Activated CD4-positive, alpha-beta T cell treated with anti-CD3 and anti-CD28 coated beads, Interleukin-2, amount 10 ng/mL, durations not matched to agents 7 days and 5 days (primary cell): ENCODE results near the gene IRF4. TPM values are rescaled to one million over a fixed set of nuclear protein-coding genes. Genes with fewer than 3 reads are reported as not detected.
"Not testable (repeated sequence)": the region's sequence is repeated elsewhere in the genome, so short reads cannot be mapped to it uniquely, and the experiment has no call there.

ENCODE experiments used
- CTCF ChIA-PET: fragments of 350-600 bp; sonication (Branson Sonifier 250); formaldehyde crosslinking; loops from one replicate; lab custom pipeline; 2021; ENCODE audit warnings: antibody characterized with exemption; lab: Charles Lee
- POLR2A ChIA-PET: fragments of 350-600 bp; sonication (Branson Sonifier 250); formaldehyde crosslinking; loops from one replicate; lab custom pipeline; 2021; ENCODE audit warnings: antibody characterized with exemption; lab: Charles Lee
- DNase-seq: peaks from one replicate; pipeline ENCODE4 v3.0.0-alpha.2; 2020
- H3K27ac Mint-ChIP-seq: one replicate; pipeline ENCODE4 v1.8.0; 2021; ENCODE audit warnings: mild to moderate bottlenecking, moderate library complexity, mixed read lengths
- H3K27me3 Mint-ChIP-seq: one replicate; pipeline ENCODE4 v1.8.0; 2021; ENCODE audit warnings: mixed read lengths
- H3K36me3 Mint-ChIP-seq: one replicate; pipeline ENCODE4 v1.8.0; 2021; ENCODE audit warnings: low read depth, mixed read lengths
- H3K4me1 Mint-ChIP-seq: one replicate; pipeline ENCODE4 v1.8.0; 2021; ENCODE audit warnings: mixed read lengths
- H3K4me3 Mint-ChIP-seq: one replicate; pipeline ENCODE4 v1.8.0; 2021; ENCODE audit warnings: mild to moderate bottlenecking, moderate library complexity, mixed read lengths
- H3K9me3 Mint-ChIP-seq: one replicate; pipeline ENCODE4 v1.8.0; 2021; ENCODE audit warnings: mixed read lengths
- total RNA-seq, 2 experiments: library from RNA; stranded (reverse); gene quantifications; one replicate each; pipeline ENCODE4 v1.2.3, GENCODE V29; 2021

IRF4 gene
- total RNA-seq, 2 experiments from 2014 or later: 111 to 126 TPM

- CTCF ChIA-PET: interaction anchor here (0.6 to 2.2 kb wide), 4 partner anchors 10 to 1100 kb away, joined by 3 to 6 read pairs (median 4); no protein-coding TSS in a partner anchor
Observed at GRCh38 chr6:425418-425788, 33.9 kb downstream of the IRF4 start.

GRCh38 chr6:426198-426738, 34.7 kb downstream of the IRF4 start:
- H3K4me3 Mint-ChIP-seq, H3K27me3 Mint-ChIP-seq, H3K9me3 Mint-ChIP-seq, DNase-seq, H3K27ac Mint-ChIP-seq, POLR2A ChIA-PET, H3K36me3 Mint-ChIP-seq: not testable (repeated sequence)
- CTCF ChIA-PET: interaction anchor here (0.9 to 2.2 kb wide), 2 partner anchors 9 to 49 kb away, joined by 4 to 6 read pairs; no protein-coding TSS in a partner anchor
- peaks cover 52% of the 10 kb centered on the region for H3K4me1 Mint-ChIP-seq

More at GRCh38 chr6:425418-425788, 33.9 kb downstream of the IRF4 start:
- Mint-ChIP-seq H3K27ac (peak overlapping the region; percentile 61), H3K9me3 (peaks cover 11% of the 10 kb centered on the region), H3K4me1 (peaks cover 45% of the 10 kb centered on the region)
- H3K36me3 Mint-ChIP-seq, H3K4me3 Mint-ChIP-seq, H3K27me3 Mint-ChIP-seq, DNase-seq: not testable (repeated sequence)
- POLR2A ChIA-PET: interaction anchor here (0.8 kb wide), 1 partner anchor 19 kb away, joined by 5 read pairs; no protein-coding TSS in a partner anchor

- Mint-ChIP-seq H3K27me3 (no peaks in the 10 kb centered on the region), H3K36me3 (no peaks in the 10 kb centered on the region), H3K4me3 (no peak overlapping the region), H3K27ac (no peak overlapping the region), H3K4me1 (peaks cover 64% of the 10 kb centered on the region), H3K9me3 (peaks cover 2% of the 10 kb centered on the region)
- POLR2A ChIA-PET: no interaction called here
- CTCF ChIA-PET: interaction anchor here (1.3 kb wide), 1 partner anchor 40 kb away, joined by 4 read pairs; no protein-coding TSS in a partner anchor
- no peak for DNase-seq
Observed at GRCh38 chr6:428047-428603, 36.6 kb downstream of the IRF4 start.

GRCh38 chr6:429515-430121, 38.1 kb downstream of the IRF4 start:
- ChIA-PET CTCF (no interaction called here), POLR2A (no interaction called here)
- Mint-ChIP-seq H3K27ac (no peak overlapping the region), H3K4me3 (no peak overlapping the region), H3K36me3 (no peaks in the 10 kb centered on the region), H3K27me3 (no peaks in the 10 kb centered on the region), H3K9me3 (peaks cover 2% of the 10 kb centered on the region), H3K4me1 (peaks cover 71% of the 10 kb centered on the region)
- DNase-seq: no peak

- Mint-ChIP-seq H3K4me1 (peaks cover 76% of the 10 kb centered on the region), H3K27ac (no peak overlapping the region), H3K27me3 (no peaks in the 10 kb centered on the region), H3K9me3 (peaks cover 2% of the 10 kb centered on the region), H3K4me3 (no peak overlapping the region), H3K36me3 (no peaks in the 10 kb centered on the region)
- no peak for DNase-seq
- CTCF ChIA-PET: interaction anchor here (0.8 to 6.5 kb wide), 8 partner anchors 14 to 62 kb away, joined by 3 to 49 read pairs (median 4); no protein-coding TSS in a partner anchor
- POLR2A ChIA-PET: interaction anchor here (0.8 kb wide), 3 partner anchors 15 to 40 kb away, joined by 3 read pairs; partner anchors contain the start of gene IRF4
Observed at GRCh38 chr6:431504-431903, 40.0 kb downstream of the IRF4 start.

DNA sequence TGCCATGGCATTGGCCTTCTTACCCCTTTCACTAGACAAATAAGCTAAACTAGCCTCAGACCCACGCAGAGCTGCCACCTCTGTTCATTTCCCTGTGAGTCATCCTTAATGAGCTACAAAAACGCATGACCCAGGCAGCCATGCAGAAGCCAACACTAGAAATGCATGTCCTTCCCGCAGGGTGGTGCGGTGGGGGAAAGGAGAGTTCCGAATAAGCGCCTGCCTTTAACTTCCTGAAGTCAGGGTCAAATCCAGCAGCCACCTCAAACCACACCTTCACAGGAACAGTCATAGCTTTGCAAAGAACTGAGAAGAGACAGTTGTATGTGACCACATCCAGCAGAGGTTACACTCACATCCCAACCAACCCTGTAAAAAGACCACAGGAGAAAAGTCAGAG, 40.4 kb downstream of the IRF4 start:
- no peaks in the 10 kb centered on the region for H3K36me3 Mint-ChIP-seq
- ChIA-PET CTCF (interaction anchor here (0.8 to 6.5 kb wide), 8 partner anchors 13 to 62 kb away, joined by 3 to 49 read pairs (median 4); no protein-coding TSS in a partner anchor), POLR2A (interaction anchor here (0.8 kb wide), 3 partner anchors 15 to 41 kb away, joined by 3 read pairs; partner anchors contain the start of gene IRF4)
- peaks cover 2% of the 10 kb centered on the region for H3K9me3 Mint-ChIP-seq
- peaks cover 78% of the 10 kb centered on the region for H3K4me1 Mint-ChIP-seq
- H3K27ac Mint-ChIP-seq: peak overlapping the region; percentile 57
- DNase-seq: peak; percentile 66
- H3K4me3 Mint-ChIP-seq: no peak overlapping the region
- H3K27me3 Mint-ChIP-seq: no peaks in the 10 kb centered on the region

GRCh38 chr6:434051-434705, 42.6 kb downstream of the IRF4 start:
- ChIA-PET CTCF (interaction anchor here (0.6 to 6.5 kb wide), 10 partner anchors 8 to 216 kb away, joined by 3 to 49 read pairs (median 4); no protein-coding TSS in a partner anchor), POLR2A (interaction anchor here (0.6 to 0.9 kb wide), 2 partner anchors 39 to 65 kb away, joined by 3 to 6 read pairs; no protein-coding TSS in a partner anchor)
- H3K36me3 Mint-ChIP-seq: peaks cover 2% of the 10 kb centered on the region
- H3K27ac Mint-ChIP-seq: peak overlapping the region; percentile 89
- H3K4me1 Mint-ChIP-seq: peaks cover 65% of the 10 kb centered on the region
- H3K9me3 Mint-ChIP-seq: peaks cover 2% of the 10 kb centered on the region
- H3K4me3 Mint-ChIP-seq: peak overlapping the region; percentile 71
- H3K27me3 Mint-ChIP-seq: no peaks in the 10 kb centered on the region
- no peak for DNase-seq

DNA sequence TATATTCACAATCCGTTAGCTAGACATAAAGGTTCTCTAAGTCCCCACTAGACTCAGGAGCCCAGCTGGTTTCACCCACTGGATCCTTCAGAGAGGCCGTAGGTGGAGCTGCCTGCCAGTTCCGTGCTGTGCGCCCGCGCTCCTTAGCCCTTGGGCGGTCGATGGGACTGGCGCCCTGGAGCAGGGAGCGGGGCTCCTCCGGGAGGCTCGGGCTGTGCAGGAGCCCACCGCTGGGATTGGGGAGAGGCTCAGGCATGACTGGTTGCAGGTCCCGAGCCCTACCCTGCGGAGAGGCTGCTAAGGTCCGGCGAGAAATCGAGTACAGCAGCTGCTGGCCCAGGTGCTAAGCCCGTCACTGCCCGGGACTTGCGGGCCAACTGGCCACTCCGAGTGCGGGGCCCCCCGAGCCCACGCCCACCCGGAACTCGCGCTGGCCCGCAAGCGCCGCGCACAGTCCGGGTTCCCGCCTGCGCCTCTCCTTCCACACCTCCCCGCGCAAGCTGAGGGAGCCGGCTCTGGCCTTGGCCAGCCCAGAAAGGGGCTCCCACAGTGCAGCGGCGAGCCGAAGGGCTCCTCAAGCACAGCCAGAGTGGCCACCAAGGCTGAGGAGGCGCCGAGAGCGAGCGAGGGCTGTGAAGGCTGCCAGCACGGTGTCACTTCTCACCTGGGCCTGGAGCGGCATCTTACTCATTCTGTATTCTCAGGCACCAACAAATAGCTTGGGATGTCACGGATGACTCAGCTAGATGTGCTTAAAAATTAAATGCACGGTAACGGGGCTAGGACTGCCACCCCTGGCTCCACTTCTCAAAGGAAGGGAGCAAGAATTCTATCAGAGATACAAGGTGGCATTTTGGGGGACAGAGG, 44.1 kb downstream of the IRF4 start:
- Mint-ChIP-seq H3K27me3 (no peaks in the 10 kb centered on the region), H3K4me1 (peaks cover 52% of the 10 kb centered on the region), H3K9me3 (peaks cover 2% of the 10 kb centered on the region), H3K36me3 (peaks cover 2% of the 10 kb centered on the region), H3K27ac (peak overlapping the region; percentile 89), H3K4me3 (peak overlapping the region; percentile 71)
- ChIA-PET CTCF (interaction anchor here (0.8 to 6.5 kb wide), 12 partner anchors 9 to 217 kb away, joined by 3 to 49 read pairs (median 3); no protein-coding TSS in a partner anchor), POLR2A (interaction anchor here (0.6 kb wide), 1 partner anchor 59 kb away, joined by 3 read pairs; no protein-coding TSS in a partner anchor)
- DNase-seq: no peak

DNA sequence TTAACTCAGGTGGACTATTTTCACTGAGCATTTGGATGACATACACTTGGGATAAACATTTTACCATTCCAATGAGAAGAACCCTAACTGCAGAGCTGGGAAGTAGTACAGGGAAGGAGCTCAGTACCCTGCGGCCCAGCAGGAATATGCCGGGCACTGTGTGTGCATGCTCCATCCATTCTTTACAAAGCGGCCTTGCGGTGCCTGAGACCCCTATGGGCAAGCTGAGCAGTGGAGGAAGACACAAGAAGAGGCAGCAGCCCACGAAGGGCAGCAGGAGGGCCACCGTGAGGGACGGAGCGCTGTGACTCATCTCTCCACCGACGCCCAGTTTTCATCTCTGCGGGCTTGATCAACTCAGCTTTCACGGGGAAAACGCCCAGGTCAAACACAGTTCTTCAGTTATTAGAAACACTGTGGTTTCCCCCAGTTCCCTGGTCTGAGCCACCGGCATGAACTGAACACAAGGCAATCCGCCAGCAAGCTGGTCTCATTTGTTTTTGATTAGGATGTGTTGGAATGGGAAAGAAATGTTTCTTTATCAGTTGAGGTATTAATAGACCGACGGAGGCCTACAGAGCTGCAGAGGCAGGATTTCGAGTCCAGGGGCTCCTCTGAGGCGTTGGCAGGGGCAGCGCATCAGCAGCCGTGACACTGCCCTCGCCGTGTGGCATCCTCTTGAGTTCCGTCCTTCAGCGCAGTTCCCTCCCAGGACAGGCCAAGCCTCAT, 44.9 kb downstream of the IRF4 start:
- Mint-ChIP-seq H3K4me3 (no peak overlapping the region), H3K27me3 (no peaks in the 10 kb centered on the region), H3K9me3 (peaks cover 2% of the 10 kb centered on the region), H3K27ac (peak overlapping the region; percentile 16), H3K4me1 (peaks cover 45% of the 10 kb centered on the region), H3K36me3 (peaks cover 2% of the 10 kb centered on the region)
- DNase-seq: no peak
- POLR2A ChIA-PET: interaction anchor here (0.6 kb wide), 1 partner anchor 59 kb away, joined by 3 read pairs; no protein-coding TSS in a partner anchor
- CTCF ChIA-PET: interaction anchor here (1.1 to 6.5 kb wide), 6 partner anchors 9 to 42 kb away, joined by 3 to 49 read pairs (median 4); no protein-coding TSS in a partner anchor

- Mint-ChIP-seq H3K27ac (no peak overlapping the region), H3K4me1 (peaks cover 39% of the 10 kb centered on the region), H3K27me3 (no peaks in the 10 kb centered on the region), H3K36me3 (peaks cover 2% of the 10 kb centered on the region), H3K4me3 (no peak overlapping the region), H3K9me3 (peaks cover 2% of the 10 kb centered on the region)
- CTCF ChIA-PET: interaction anchor here (1.1 to 6.5 kb wide), 4 partner anchors 8 to 43 kb away, joined by 3 to 49 read pairs (median 4); no protein-coding TSS in a partner anchor
- no peak for DNase-seq
- POLR2A ChIA-PET: no interaction called here
Observed at GRCh38 chr6:437037-437392, 45.5 kb downstream of the IRF4 start.

DNA sequence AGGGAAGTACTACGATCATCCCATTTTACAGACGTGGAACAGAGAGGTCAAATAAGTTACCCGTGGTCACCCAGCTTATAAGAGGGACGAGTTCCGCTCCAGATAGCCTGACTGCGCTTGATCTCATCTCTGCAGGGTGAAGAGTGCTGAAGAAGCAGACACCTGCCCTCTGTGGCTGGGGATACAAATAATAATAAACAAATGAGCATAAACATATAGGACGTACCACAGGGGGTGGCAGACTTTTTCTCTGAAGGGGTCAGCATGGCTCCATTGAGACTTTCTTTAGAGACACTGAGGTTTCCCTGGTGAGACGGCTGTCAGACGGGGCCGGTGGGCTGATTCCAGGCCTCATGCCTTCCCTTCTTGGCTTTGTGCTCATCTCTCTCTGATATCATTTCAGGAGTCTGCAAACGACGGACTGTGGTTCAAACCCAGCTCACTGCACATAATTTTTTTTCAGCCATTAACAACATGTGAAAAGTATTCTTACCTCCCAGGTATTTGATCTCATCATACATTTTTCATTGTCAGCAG, 47.1 kb downstream of the IRF4 start:
- peaks cover 35% of the 10 kb centered on the region for H3K4me1 Mint-ChIP-seq
- no peaks in the 10 kb centered on the region for H3K27me3 Mint-ChIP-seq
- peaks cover 2% of the 10 kb centered on the region for H3K36me3 Mint-ChIP-seq
- ChIA-PET POLR2A (no interaction called here), CTCF (no interaction called here)
- H3K9me3 Mint-ChIP-seq: no peaks in the 10 kb centered on the region
- no peak overlapping the region for H3K27ac Mint-ChIP-seq
- DNase-seq: no peak
- no peak overlapping the region for H3K4me3 Mint-ChIP-seq
